GM21619 (cell line): ENCODE results near the gene PRF1.
"Not testable (repeated sequence)": the region's sequence is repeated elsewhere in the genome, so short reads cannot be mapped to it uniquely, and the experiment has no call there.

Experiments
- ATAC-seq: cut with Tn5 transposase; IDR thresholded peaks from one replicate; pipeline ENCODE4 v1.9.1; 2021; ENCODE audit not compliant: unreplicated experiment

PRF1 gene

DNA sequence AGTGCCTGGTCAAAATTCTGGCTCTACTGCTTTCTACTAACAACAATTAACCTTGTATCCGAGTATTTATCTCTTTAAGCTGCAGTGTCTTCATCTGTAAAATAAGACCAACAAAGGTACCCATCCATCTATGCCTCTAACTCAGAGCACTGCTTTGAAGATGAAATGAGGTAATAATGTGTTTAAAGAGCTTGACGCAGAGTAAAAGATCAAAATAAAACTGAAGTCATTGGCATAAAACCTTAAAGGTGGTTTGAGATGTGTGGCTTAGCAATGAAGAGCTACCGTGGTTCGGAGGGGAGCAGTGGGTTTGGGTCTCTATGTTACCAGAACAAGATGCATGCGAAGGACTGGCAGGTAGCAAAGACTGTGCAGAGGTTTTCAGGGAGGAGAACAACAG, 16.1 kb upstream of the PRF1 start:
- no peak for ATAC-seq

DNA sequence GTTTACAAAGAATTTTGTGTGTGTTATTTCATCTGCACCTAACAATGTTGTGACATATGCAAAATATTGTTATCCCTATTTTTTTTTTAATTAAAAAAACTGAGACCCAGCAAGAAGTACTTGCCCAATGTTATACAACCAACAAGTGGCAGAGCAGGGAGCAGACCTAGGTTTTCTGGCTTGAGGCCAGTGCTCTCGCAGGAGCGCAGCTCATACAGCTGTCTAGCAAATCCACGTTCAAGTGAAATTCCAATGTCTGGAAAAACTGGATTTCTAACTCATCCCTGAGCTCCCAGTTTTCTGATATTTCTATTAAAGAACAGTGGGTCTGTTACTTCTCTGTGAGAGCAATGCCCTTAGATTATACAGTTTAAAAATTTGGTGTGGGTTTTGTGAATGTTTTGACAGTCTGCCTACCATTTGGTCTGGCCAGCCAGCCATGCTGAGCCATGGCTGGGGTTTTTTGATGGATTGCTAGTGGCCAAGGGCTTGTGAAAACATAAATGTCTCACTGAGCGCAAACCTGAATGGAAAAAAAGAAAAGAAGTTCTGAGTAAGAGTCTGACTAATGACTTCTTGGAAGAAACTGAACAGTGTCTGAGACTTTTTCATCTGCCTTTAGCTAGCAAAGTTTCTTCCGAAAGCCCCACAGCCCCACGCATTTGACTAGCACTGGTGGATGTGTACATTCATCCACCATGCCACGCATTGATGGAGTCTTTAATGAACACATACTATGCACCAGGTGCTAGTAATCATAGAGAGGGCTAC, 15.4 kb upstream of the PRF1 start:
- ATAC-seq, result no peak

DNA sequence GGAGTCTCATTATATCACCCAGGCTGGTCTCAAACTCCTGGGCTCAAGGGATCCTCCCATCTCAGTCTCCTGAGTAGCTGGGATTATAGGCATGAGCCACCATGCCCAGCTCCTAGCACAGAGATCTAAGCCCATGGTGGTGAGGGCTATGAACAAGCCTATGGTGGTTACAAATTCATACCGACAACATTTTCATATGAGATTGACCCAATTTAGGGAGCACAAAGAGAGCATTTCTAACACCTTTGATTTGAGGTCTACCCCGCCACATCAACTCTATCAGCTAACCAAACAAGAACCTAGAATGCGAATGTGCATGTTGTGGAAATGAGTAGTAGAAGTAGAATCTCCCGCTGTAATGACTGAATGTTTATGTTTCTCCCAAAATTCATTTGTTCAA, 14.2 kb upstream of the PRF1 start:
- ATAC-seq, result no peak

DNA sequence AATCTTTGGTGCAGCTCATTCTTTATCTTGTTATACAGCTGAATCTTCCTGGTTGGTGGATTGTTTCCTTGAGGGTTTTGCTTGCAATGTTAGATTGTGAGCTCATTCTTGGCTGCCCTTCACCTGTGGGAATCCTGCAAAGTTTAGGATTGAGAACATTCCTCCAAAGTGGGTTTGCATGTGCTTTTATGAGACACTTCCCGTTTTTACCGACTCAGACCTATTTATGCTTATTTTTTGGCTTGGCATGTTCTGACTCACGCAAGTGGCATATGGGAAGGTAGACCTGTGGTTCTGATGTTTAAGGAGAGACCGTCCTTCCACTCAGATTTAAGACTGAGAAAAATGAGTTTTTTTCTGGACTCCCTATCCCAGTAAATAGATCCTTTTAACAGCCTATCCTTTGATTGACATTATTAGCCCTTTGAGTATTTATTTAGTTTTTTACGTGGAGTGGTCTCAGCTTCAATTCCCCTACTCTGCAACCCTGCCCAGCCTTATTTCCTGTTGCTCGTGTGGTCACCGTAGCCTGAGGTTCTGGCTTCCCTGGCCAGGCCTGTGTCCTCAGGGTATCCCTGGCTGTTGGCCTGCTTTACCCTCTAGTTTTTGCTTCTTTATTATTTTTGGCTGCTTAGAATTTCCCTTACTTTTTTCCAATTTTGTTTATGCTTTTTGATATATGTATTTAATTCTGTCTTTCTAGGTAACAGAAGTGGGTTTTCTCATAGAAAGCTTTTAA, 13.4 kb upstream of the PRF1 start:
- ATAC-seq, result no peak

DNA sequence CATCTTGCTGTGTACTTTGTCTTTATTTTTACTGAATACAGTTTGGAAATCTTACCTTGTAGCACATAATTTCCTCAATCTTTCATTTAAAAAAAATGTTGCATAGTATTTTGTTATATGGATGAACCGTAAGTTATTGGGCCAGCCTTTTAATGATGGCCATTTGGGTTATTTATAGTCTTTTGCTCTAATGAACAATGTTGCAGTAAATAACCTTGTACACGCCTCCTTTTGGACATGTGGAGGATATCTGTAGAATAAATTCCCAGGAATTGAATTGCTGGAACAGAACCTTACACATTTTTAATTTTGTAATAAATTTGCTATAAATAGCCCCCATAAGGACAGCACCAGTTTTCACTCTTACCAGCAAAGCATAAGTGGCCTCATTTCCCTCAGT, 12.7 kb upstream of the PRF1 start:
- no peak for ATAC-seq

DNA sequence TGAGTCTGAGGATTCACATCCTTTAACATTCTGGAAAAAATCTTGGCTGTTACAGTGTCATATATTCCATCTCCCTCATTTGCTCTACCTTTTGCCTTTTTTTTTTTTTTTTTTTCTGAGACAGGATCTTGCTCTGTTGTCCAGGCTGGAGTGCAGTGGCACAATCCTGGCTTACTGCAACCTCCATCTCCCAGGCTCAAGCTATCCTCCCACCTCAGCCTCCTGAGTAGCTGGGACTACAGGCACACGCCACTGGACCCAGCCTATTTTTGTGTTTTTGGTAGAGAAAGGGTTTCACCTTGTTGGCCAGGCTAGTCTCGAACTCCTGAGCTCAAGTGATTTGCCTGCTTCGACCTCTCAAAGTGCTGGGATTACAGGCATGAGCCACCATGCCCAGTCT, 11.8 kb upstream of the PRF1 start:
- not testable (repeated sequence) for ATAC-seq

DNA sequence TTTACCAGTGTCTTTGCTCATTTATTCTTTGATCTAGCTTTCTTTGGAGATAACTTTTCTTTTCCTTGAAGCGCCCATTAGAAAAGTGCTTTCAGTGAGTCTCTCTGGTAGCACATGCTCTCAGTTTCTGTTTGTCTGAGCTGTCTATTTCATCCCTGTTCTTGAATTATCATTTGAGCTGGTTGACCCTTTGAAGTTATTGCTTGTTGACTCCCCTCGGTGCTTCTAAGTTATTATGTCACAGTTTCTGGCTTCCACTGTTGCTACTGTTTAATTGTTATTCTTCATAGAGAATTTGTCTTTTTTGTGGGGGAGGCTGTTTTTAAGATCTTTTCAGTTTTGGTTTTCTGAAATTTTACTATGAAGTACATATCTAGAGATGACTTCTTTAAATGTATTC, 11.4 kb upstream of the PRF1 start:
- ATAC-seq, result no peak

DNA sequence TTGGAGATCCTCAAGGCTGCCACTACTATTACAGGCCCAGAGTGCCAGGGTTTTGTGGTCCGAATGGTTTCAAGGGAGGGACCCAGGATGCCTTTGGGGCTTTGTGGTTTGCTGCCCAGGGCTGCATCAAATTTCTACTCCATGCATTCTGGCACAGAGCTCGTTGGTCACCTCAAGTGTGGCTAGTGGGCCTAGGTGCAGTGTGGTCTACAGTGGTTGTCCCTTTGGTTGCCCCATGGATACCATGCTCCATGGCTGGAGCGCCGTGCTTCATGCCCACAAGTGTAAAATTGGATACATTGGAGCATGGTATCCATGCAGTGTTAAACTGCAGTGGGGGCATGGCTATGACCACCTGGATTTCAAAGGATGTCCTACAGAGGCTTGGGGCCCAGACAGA, 5.4 kb upstream of the PRF1 start:
- ATAC-seq, result no peak

DNA sequence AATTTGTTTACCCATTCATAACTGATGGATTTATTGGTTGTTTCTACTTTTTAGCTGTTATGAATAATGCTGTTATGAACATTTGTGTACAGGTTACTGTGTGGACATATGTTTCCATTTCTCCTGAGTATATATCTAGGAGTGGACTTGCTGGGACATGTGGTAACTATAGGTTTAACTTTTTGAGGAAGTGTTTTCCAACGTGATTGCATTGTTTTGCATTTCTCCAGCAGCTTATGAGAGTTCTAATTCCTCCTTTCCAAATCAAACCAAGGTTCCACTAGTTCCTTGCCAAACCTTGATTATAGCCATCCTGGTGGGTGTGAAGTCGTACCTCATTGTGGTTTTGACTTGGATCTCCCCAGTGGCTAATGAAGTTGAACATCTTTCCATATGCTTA, 2.6 kb upstream of the PRF1 start:
- ATAC-seq, result no peak

DNA sequence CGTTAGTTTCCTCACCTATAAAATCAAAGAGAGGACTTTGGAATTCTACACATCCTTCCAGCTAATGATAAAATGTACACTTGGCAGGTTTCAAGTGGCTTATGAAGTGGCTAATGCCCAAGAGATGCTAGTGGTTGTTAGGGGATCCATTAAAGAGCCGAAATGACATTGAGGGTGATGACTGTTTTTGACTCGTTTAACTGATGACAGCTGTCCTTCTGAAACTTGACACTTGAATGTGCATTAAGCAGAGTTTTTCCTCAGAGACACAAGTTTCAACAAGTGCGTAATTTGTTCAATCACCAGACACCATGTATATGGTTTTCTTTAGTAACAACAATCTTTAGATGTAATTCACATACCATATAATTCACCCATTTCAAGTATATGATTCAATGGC, 1.6 kb upstream of the PRF1 start:
- no peak for ATAC-seq

DNA sequence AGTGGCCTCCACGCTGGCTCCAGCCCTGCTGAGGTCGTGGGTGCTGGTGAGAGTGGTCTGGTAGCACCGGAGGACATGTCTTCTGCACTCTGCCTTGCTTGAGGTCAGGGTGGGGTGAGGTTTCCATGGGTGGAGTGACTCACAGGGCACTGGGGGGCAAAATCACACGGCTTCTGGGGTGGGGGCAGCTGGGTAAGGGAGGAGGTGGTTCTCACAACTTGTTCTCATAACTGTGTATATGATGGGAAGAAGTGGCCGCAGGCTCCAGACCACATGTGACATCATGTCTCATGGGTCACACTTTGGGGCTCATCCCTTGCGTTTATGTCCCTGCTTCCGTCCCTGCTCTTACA, 884 bp upstream of the PRF1 start:
- ATAC-seq, result no peak

DNA sequence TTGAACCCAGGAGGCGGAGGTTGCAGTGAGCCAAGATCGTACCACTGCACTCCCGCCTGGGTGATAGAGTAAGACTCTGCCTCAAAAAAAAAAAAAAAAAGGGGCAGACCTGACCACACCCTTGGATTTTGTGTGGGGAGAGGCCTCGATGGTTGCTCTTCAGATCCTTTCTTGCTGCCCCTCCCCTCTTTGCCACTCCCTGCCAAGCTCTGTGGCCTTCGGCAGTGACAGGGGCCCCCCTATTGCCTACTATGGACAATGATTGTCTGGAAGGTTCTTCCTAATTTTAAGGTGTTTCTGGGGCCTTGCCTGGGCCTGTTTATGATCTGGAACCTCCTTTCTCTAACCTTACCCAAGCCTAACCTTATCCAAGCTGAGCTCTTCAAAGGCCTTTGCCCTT, 795 bp downstream of the PRF1 start:
- no peak for ATAC-seq

DNA sequence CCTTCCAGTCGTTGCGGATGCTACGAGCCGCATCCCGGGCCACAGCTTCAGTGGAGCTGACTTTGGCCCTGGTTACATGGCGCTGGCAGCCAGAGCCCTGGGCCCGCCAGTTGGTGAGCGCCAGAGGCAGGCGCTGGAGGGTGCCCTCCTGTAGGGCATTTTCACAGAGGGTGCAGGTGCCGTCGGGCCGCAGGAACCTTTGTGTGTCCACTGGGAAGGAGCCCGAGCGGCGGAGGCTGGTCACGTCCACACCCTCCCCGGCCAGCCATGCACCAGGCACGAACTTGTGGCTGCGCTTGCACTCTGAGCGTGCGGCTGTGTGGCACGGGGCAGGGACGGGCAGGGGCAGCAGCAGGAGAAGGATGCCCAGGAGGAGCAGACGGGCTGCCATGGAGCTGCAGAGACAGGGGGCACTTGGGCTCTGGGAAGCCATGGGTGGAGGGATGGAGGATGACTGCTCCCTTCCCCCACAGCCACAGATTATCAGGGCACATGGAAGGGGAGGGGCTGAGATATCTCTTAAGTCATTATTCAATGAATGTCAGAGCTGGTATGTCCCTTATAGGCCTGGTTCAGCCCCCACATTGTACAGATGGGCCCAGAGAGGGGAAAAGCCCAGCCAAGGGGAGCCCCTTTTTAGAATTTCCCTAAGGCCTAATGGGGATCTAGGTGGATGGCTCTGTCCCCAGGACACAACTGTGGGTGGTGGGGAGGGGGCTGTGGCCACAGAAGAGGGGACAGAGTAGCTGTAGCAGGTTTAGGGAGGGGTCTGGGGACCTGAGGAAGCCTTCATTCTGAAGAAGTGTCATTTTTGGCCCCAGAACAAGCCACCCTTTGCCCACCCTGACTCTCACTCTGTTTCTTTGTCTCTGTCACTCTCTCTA, 1.8 kb downstream of the PRF1 start:
- ATAC-seq, result no peak

DNA sequence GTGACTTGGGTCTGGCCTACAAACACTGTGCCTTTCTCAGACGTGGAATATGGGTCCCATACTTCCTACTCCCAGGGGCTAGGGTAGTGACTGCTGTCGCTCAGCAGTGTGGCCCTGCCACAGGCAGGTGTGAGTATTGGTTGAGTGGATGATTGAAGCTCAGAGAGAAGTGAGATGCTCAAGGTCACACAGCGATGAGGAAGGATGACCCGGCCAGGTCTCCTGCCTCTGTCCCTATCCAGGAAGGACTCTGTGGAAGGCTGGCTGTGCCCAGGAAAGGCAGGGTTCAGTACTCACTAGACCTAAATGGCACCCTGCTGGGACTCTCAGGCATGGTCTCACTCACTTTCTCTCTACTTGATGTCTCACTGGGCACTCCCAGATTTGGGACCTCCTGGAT, 2.8 kb downstream of the PRF1 start:
- no peak for ATAC-seq

DNA sequence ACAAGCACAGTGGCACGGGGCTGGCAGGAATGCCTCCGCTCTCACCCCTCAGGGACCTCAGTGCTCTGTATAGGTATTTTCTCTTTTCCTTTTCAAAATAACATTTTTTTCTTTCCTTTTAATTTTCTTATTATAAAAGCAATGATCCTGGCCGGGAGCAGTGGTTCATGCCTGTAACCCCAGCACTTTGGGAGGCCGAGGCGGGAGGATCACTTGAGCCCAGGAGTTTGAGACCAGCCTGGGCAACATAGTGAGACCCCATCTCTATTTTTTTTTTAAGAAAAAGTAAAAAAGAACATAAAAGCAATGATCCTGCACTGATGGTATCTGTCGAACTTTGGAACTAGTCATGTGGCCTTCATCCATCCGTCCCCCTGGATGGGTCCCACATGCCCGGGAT, 3.2 kb downstream of the PRF1 start:
- ATAC-seq, result no peak

DNA sequence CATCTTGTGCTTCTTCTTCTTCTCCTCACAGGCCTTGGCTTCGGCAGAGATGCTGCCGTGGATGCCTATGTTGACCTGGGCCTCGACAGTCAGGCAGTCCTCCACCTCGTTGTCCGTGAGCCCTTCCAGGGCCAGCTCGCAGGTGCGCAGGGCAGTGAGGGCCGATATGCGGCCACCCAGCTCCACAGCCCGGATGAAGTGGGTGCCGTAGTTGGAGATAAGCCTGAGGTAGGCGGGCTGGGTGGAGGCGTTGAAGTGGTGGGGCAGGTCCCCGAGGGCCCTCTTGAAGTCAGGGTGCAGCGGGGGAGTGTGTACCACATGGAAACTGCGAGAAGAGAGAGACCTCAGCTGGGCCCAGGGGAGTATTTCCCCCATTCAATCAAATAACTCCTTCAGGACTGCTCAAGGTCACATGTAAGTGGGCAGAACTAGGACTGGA, 3.7 kb downstream of the PRF1 start:
- no peak for ATAC-seq

DNA sequence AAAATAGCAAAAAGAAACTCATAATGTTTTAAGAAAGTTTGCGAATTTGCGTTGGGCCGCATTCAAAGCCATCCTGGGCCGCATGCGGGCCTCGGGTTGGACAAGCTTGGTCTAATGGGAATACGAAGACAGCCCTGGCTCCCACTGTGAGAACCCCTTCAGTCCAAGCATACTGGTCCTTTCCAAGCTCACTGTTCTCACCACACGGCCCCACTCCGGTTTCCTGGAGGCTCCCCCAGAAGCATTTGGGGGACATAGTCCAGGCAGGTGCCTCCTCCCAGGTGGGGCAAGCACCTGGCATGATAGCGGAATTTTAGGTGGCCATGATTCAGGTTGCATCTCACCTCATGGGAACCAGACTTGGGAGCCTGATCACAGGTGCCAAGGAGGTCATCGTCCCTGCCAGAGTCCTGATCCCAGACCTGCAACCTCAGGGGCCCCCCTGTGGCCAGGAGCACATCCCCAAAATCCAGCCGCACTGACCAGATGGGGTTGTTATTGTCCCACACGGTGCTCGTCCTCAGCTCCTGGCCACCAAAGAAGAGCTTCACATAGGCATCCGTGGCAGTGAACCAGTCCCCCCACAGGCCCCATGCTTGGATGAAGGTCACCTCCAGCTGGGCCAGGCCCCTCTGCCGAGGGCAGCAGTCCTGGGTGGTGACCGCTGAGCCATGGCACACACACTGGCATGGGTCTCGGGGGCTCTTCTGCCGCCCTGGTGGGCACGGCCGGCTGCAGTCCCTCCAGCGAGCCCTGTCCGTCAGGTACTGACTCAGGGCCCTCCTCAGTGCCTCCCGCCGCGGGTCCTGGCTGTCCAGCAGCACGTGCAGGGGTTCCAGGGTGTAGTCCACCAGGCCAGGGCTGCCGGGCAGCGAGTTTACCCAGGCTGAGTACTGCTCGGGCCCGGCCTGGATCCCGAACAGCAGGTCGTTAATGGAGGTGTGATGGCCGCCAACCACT, 4.4 kb downstream of the PRF1 start:
- ATAC-seq, result no peak

DNA sequence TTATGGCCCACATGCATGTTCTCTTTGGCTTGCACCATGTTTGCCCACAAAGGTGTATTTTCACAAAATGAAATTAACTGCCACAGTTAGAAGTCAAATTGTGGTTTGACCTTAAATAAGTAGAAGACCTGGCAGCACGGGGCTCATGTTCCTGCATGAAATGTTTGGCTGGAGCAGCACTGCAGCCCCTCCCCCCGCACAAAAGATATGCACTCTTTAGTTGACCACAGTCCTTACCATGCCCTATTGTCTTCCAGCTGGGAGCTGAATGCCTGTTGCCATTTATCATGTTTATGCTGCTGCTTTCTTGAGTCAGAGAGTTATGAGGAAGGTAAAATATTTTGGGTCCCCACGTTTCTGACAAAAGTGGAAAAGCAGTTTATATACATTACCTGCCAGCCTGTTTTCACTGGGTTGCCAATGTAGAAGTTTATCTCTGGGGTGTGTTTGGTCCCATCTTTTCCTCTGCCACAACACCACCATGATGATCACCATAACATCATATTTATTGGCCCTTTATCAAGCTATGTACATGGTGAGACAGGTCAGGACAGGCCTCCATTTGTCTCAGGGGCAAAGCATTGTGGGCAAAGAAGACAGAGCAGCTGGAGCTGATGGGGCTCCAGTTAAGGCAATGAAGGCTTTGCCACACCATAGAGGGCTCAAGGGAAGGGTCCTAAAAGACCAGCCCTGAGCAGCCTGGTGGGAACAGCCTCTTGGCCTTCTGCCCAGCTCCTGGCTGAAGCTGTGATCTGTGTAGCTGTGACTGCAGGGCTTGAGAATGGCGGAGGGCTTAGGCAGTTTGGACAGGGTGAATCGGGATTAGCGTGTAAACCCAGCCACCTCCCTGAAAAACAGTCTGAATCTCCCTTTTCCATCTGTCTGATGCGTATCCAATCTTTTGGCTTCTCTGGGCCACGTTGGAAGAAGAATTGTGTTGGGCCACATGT, 5.4 kb downstream of the PRF1 start:
- ATAC-seq, result no peak

DNA sequence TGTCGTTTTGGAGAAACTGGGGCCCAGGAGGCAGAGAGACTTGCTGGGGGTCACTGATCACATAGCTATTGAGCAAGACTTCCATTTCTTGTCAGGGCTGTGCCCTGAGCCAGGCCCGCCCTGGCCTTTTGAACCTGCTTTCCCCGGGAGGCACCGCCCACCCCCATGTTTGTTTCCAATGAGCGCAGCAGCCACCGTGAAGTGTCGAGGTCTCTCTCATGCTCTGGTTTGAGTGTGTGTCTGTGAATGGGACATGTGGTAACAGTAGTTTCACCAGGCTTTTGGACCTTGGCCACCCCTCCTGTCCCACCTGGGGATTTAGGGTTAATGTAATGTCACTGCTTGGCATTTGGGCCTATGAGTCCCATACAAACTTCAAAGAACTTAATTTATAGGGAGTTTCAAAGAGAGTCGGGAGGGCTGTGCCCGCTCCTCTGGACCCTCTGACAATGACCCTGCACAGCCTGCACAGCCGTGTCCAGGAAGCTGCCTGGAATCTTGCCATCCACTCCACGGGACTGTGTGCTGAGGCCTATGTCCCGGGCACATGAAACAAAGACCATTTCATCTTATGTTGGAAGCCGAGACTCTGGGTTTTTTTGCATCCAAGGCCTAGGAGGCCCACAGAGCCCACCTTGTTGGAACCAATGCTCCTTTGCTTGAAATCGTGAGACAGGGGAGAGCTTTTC, 6.3 kb downstream of the PRF1 start:
- ATAC-seq, result no peak
